Fibroblast of the aortic adventitia (primary cell): ENCODE data around the gene HNRNPC. TPM values are rescaled to one million over a fixed set of nuclear protein-coding genes. Genes with fewer than 3 reads are reported as not detected.
A peak's percentile ranks its signal among the peaks of the same experiment; 100 is the strongest.
"Not testable (repeated sequence)": the region's sequence is repeated elsewhere in the genome, so short reads cannot be mapped to it uniquely, and the experiment has no call there.

Source experiments
- DNase-seq: peaks from one replicate; pipeline ENCODE4 v3.0.0-alpha.2; 2010; ENCODE audit warnings: low read depth
- H3K4me3 ChIP-seq: 2 replicates; pipeline ENCODE4 v1.5.1; 2011; ENCODE audit warnings: low read depth, mild to moderate bottlenecking, control low read depth, low read length, moderate library complexity
- total RNA-seq: library from RNA; depleted of rRNA; stranded (reverse); fragments of >200 nt; gene quantifications from 2 replicates; pipeline ENCODE4 v1.2.3, GENCODE V29; 2012; ENCODE audit warnings: low replicate concordance
- TF ChIP-seq, protein P1 (sequence below): IDR thresholded peaks from 2 replicates; pipeline ENCODE4 v1.5.1; 2011; ENCODE audit warnings: mild to moderate bottlenecking, low read length, control low read depth, inconsistent platforms; ENCODE audit not compliant: insufficient read depth

The HNRNPC gene
- total RNA-seq, 1 donor = 458 TPM

DNA sequence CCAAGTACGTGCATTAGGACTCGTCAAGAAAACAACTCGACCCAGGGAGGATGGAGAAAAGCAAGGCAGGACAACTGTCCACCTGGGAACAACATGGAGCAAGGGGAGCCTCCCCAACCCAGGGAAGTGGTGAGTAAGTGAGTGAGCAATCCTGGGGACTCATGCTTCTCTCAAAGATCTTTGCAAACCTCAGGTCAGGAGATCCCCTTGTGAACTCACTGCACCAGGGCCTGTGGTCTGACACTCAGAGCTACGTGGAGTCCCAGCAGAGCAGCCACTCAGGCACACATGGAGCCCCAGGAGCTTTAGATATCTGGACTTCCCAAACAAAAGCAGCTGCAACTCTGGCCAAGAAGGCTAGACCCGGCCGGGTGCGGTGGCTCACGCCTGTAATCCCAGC, 101.2 kb downstream of the HNRNPC start:
- TF ChIP-seq, protein P1, sequence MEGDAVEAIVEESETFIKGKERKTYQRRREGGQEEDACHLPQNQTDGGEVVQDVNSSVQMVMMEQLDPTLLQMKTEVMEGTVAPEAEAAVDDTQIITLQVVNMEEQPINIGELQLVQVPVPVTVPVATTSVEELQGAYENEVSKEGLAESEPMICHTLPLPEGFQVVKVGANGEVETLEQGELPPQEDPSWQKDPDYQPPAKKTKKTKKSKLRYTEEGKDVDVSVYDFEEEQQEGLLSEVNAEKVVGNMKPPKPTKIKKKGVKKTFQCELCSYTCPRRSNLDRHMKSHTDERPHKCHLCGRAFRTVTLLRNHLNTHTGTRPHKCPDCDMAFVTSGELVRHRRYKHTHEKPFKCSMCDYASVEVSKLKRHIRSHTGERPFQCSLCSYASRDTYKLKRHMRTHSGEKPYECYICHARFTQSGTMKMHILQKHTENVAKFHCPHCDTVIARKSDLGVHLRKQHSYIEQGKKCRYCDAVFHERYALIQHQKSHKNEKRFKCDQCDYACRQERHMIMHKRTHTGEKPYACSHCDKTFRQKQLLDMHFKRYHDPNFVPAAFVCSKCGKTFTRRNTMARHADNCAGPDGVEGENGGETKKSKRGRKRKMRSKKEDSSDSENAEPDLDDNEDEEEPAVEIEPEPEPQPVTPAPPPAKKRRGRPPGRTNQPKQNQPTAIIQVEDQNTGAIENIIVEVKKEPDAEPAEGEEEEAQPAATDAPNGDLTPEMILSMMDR = no peak
- DNase-seq = no peak
- H3K4me3 ChIP-seq = no peak overlapping the region

DNA sequence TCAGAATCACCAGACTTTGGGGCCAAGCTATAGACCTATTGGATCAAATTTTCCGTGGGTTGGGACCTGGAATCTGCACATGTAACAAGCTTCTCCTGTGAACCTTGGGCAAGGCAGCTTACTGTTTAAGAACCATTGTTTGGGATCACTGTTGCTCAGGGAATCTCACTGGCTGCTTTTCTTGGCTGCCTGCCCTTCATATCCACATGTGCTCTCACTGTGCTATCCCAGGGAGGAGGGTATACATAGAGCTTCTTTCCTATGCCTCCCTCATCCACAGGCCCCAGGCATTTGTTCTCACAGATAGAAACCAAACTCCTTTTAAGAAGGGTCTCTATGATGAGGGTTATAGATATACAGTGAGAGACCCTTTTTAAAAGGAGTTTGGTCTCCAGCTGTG, 103.6 kb downstream of the HNRNPC start:
- DNase-seq = peak; percentile 7
- H3K4me3 ChIP-seq = not testable (repeated sequence)

DNA sequence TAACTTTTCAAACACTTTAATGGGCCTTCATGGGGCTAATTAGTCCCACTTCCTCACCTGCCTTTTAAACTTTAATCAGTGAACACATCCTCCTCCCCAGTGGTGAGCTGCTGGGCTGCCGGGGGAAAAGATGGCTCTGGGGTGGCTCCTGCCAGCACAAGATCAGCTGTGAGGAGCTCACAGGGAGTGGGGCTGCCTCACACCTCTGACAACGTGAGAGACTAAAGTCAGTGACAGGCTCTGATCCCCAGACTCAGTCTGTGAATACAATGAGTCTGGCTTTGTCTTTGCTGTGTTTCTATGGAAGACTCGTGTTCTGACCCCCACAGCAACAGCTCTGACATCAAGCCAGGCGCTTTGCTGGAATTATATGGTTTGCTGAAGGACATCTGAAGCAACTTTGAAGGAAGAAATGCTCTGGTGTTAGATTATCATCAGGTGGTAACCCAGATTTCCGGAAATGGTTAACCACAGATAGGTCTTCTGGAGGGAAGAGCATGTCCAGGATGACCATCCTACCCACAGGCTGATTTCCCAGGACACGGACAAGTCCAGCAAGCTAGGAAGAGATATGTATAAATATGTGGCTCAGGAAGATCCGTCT, 104.1 kb downstream of the HNRNPC start:
- H3K4me3 ChIP-seq, DNase-seq: not testable (repeated sequence)

DNA sequence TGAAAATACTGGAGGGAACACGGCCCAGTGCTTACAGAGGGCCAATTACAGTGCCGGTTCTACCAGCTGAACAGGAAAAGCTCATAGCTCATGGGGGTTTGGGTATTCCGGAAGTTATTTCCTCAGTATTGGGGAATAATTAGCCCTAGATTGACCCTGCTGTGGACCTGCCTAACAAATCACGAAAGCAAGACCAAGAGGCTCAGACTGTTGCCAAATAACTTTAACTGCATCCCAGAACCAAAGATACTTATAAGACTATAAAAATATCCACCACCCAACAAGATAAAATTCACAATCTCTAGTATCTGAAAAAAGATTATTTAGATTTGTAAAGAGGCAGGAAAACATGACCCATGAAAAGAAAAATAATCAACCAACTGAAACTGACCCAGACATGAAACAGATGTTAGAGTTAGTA, 105.4 kb downstream of the HNRNPC start:
- no peak overlapping the region for H3K4me3 ChIP-seq
- DNase-seq = no peak
- TF ChIP-seq, protein P1 = no peak

DNA sequence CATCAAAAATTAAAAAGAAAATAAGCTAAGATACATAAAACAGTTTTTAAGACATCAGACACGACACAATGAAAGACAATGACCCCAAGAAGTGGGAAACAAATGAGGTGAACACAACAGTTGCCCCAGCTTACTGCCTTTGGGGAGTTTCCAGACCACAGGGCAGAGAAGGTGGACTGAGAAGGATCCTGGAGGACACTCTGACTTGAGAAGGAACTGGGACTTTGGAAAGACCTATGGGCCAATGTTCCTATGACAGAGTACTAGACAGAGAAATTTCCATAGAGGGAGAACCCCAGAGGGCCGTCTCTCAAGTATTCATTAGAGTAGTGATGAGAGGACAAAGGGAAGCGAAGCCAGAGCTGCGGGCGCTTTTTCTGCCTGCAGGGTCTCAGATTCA, 107.2 kb downstream of the HNRNPC start:
- DNase-seq = no peak
- H3K4me3 ChIP-seq = no peak overlapping the region
- TF ChIP-seq, protein P1 = no peak

DNA sequence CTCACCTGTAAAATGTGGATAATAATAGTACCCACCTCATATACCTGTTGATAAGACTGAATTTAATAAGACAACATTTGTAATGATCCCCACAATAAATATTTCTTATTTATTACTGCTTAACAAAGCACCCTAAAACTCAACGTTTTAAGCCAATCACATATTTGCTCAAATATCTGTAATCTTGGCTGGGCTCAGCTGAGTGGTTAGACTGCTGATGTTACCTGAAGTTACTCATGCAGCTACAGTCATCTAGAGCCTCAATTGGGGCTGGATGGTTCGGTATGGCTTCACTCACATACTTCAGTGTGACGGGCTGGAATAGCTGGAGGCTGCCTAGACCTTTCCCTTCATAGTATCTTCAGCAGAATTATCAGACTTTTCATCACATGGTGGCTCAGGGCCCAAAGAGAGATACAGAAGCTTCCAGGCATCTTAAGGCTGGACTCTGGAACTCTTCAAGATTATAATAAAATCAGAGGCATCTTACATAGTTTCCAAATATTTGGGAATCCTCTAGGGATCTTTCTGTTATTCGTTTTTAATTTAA, 109.1 kb downstream of the HNRNPC start:
- no peak for DNase-seq
- H3K4me3 ChIP-seq = no peak overlapping the region
- TF ChIP-seq, protein P1 = no peak

Other genes starting within 250 kb of the HNRNPC start
- gene NDRG2, start 244.4 kb downstream of the HNRNPC start, total RNA-seq = 1.8 and 10.5 TPM in 2 replicates
- gene TPPP2, start 239.2 kb downstream of the HNRNPC start, total RNA-seq = not detected in 2 replicates
- not detected in 2 replicates for gene RNASE13, start 234.6 kb downstream of the HNRNPC start, total RNA-seq
- gene RNASE7, start 227.1 kb downstream of the HNRNPC start, total RNA-seq = not detected in 2 replicates
- gene RNASE8, start 211.6 kb downstream of the HNRNPC start, total RNA-seq = not detected in 2 replicates
- 47.4 and 71.9 TPM in 2 replicates for gene ARHGEF40, start 199.1 kb downstream of the HNRNPC start, total RNA-seq
- 5.9 and 22.4 TPM in 2 replicates for gene ZNF219, start 170.8 kb downstream of the HNRNPC start, total RNA-seq
- gene TMEM253, start 168.4 kb downstream of the HNRNPC start, total RNA-seq = 0.27 TPM in 1 of 2 replicates, not detected in the other
- gene OR5AU1, start 113.4 kb downstream of the HNRNPC start, total RNA-seq = 0.08 TPM in 1 of 2 replicates, not detected in the other
- not detected in 2 replicates for gene RPGRIP1, start 10.6 kb upstream of the HNRNPC start, total RNA-seq
- 81.3 and 107 TPM in 2 replicates for gene SUPT16H, start 114.6 kb upstream of the HNRNPC start, total RNA-seq
- 59.8 and 72.7 TPM in 2 replicates for gene CHD8, start 186.7 kb upstream of the HNRNPC start, total RNA-seq
- 7.8 and 28.1 TPM in 2 replicates for gene RAB2B, start 207.5 kb upstream of the HNRNPC start, total RNA-seq
- 21.1 and 37.2 TPM in 2 replicates for gene TOX4, start 207.8 kb upstream of the HNRNPC start, total RNA-seq
- gene METTL3, start 241.9 kb upstream of the HNRNPC start, total RNA-seq = 27.7 and 36.2 TPM in 2 replicates